Measurements from ENCODE around the gene ATXN10.

The ATXN10 gene

DNA sequence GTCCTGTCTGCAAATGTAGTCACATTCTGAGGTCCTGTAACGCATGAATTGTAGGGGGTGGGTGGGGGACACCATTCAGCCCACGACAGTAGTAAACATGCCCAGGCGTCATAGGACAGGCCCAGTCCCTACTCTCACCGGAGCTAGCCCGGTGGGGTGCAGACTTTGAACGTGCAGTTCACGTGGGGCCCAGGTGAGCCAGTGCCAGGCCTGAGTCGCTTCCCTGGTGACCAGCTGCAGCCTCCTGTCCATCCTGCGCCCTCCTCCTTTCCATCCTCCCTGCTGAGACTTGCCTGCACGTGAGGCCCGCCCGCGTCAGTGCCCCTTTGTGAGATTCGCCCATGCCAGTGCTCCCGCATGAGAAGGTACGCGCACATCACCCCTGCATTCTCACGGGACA is 188.6 kb downstream of the ATXN10 start:
- no peak for DNase-seq (ENCODE audit: low read depth)

DNA sequence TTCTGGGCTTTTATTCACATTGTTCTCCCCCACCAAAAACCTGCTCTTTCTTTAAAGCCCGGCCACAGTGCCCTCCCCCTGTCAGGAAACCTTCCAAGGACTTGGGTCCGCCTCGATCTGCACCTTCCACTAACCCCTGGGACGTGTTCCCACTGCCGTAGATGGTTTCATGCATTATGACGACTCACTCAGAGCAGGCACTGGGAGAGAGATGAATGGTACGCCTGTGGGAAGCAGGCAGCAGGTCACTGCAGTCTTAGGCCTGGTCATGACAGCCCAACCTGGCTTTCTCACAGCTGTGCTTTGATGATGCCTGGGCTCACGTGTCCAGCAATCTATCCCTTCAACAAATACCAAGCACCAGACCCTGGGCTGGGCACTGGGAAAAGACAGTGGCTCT is 189.6 kb downstream of the ATXN10 start:
- DNase-seq (ENCODE audit: low read depth), result no peak

DNA sequence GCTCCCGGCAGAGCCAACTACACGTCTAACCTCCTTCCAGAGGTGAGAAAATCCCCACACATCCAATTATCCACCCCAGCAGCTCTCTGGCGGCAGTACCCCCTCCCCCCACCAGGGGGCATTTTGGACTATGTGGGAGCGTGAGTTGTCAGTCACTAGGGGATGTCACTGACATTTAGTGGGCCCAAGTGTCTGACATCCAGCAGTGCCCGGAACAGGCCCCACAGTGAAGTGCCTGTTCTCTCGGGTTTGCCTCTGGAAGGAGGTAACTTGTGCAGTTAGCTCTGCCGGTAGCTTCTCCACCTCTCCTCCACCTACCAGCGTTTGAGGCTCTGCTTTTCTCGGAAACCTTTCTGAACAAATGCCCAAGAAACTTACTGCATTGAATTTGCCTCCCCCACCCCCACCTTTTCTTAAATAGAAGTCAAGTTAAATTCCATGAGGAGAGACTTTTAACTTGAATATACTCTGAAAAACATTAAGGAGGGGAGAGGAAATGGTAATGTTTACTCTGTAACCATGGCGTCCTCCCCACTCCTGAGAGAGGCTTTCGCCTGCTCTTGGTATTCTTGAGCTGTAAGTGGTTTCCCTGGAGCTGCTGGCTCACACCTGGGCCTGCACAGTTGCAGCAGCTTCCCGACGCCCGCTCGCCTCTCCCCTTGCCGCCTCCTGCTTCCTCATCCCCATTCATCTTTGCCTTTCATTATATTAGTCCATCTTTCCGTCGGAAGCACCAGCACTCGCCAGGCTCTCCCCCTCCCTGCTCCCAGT is 192.5 kb downstream of the ATXN10 start:
- DNase-seq (ENCODE audit: low read depth), result no peak

DNA sequence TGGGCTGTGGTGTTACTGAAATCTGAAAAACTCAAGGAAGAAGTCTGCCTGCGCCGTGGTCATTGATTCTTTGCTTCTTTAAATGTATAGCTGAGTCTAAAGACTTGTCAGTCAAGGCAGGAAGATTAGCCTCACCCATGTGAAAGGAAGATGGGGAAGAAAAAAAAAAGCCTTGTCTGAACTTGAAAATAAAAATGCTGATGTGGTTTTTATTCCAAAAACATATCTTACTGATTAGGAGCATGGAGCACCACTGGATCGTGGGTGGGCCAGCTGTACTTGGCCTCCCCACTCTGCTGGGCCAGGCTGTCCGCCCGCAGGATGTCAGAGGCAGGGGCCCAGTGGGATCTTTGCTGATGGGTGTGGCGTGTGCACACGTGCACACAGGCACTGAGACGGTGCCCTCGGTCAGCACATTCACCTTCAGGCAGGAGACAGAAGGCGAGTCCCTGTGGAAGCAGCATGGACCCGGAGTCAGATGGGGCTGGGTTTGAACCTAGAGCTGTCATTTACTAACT is 193.4 kb downstream of the ATXN10 start:
- no peak for DNase-seq (ENCODE audit: low read depth)

DNA sequence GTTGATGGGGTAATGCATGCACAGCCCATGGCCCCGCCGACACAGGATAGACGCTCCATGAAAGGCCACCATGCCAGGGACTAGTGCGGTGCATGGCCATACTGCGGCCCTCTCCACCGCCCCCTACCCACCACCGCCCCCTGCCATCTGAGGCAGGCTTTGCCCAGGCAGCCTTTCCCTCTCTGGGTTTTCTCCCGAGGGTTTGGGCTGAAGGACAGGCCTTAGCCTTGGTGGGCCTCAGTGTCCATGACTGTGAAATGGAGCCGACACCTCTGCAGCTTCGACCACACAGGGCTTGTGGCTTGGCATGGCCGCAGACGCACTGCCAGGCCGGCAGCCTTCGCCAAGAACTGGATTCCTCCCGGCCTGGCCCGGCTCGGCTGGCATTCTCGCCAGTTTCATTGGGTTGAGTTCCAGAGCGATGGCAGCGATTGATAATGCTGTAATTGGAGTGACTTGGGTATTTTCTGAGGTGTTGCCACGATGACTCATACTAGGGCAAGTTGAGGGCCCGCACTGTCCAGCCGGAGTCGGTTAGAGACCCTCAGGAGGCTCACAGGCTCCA is 194.0 kb downstream of the ATXN10 start:
- DNase-seq (ENCODE audit: low read depth), result no peak

DNA sequence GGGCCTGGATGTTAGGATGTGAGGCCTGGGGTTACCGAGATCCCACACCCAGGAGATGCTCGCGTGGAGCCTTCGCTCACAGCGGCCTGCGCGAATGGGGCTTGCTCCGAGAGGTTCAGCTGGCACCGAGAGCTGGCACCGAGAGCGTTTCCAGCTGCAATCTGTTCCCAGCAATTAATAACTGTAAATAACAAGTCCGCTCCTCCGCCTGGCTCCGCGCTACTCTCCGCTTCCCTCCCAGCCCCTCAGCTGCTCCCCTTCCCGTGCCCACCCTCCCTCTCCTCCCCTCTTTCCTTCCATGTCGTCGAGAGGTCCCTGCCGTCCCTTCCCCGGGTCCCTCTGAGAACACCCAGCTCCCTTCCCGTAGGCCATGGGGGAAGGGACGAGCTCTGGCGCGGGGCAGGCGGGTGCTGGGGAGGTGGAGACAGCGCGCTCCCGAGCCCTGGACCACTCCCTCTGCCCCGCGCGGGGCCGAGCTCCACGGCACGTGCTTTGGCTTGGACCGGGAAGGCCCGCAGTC is 194.6 kb downstream of the ATXN10 start:
- DNase-seq (ENCODE audit: low read depth), result no peak

DNA sequence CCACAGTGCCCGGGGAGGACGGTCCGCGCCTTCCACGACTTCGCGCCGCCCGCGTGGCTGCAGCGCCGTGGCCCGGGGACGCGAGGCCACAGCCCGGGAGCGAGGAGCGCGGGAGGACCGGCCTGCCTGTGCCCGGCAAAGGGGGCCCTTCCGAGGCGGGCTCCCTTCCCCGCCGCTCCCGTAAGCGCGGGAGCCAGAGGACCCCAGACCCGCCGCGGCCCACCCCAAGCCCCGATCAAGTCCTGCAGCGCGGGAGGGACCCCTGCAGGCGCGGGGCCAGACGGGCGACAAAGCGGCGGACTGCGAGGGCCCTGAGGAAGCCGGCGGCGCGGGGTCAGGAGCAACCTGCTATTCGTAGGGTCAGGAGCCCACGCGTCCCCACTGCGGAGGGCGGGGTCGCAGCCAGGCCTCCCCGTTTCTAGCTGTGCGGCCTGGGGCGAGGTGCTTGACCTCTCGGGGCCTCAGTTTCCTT is 195.0 kb downstream of the ATXN10 start:
- no peak for DNase-seq (ENCODE audit: low read depth)

DNA sequence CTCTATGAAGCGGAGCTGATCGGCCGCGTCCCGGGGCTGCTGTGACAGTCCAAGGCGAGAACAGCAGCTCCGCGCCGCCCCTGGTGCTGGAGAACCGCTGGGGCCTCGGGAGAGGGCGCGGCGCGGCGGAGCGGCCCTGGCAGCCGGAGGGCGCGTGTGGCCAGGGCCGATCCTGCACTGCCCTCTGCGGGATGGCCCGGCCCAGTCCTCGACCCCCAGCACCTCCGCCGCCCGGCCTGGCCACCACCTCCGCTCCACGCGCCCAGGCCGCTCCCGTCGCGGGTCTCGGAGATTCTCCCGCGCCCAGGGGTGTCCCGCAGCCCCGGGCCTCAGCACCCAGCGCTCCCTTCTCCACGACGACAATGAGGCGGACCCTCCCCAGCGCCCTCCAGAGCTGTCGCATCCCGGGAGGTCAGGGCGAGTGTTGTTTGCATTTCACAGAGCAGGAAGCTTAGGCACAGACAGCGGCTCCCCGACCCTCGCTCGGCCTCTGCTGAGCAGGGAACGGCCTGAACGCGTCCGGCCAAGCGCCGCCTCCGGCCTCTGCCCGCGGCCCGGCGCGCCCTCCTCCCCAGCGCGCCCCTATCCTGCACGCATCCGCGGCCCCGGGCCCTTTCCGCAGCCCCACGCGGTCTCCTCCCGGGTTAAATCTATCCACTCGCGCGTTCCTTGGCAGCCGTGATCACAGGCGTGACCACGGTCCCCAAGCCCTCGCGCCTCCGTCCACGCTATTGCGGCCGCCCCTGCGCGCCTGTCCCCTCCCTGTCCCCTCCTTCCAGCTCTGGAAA is 195.7 kb downstream of the ATXN10 start:
- no peak for DNase-seq (ENCODE audit: low read depth)

DNA sequence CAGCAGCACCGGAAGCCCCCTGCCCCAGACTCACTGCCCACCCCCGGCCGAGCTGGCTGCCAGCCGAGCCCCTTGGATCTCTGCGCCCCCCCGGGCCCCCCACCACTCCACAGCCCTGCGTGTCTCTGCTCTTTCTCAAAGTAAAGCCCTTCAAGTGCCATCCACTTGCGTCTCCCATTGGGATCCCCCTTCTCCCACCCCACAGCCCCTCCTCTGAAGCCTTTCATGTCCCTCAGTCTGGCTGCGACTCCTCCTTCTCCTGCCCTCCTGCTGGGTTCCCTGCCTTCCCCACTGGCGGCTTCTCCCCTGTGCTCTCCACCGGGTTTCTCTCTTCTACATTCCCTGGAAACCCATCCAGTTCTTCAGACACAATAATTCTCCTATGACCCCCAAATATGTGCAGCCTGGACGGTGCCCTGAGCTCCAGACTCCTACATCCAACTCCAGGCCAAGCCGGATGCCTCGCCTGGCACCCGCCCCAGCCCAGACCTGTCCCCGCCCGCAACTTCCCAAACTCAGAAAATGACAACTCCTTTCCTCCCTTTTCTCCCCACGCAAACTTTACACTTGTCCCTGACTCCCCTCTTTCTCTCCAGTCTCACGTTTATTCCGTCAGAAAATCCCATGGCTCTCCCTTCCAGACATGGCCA is 196.4 kb downstream of the ATXN10 start:
- DNase-seq (ENCODE audit: low read depth), result no peak

DNA sequence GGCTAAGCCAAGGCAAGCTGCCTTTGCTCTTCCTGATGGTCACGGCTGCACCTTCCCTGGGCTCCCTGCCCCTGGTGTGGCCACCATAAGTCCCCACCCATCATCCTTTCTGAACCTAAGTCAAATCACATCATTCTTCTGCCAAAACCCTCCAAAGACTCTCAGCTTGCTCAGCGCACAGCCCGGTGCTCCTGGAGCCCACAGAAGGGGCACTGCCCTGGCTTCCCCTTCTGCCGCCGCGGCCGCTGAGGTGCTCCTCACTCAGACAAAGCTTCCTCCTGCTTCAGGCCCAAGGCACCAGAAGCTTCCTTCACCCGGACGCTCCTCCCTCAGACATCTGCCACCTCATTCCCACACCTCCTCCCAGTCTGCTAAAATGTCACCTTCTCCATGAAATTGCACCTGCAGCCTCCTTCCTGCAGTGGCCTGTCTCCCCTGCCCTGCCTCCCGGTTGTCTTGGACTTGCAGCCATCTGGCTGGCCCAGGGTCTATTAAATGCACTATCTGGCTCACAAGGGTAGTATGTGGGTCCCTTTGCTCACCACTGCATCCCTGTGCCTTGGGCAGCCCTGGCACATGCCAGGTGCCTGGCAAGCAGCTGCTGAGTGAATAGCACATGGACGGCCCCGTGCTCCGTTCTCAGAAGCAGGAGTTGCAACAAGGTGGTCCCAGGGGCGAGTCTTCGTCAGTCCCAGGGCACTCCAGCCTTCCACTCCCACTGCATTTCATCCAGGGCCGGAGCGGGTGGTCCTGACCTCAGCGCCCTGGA is 197.1 kb downstream of the ATXN10 start:
- DNase-seq (ENCODE audit: low read depth), result no peak

DNA sequence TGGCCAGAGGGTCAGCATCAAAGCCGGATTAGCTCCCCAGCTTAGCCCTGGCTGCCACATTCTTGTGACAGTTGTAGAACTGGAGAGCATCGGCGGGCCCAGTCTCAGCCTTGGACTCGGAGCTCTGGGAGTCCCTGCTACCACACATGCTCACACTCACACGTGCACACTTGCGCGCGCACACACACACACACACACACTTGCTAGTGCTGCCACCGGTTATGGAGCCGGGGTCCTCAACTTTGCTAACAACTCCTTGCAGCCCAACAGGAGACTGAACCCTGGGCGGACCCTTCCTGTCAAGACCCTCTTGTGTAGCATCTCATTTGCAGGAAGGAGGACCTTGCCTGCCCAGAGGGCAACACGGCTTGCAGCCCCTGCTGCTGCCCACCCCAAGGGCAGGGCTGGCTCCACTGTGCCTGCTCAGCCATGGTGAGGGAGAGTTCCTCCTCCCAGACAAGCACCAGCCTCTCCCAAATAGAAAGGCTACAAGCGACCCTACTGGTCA is 197.8 kb downstream of the ATXN10 start:
- no peak for DNase-seq (ENCODE audit: low read depth)

DNA sequence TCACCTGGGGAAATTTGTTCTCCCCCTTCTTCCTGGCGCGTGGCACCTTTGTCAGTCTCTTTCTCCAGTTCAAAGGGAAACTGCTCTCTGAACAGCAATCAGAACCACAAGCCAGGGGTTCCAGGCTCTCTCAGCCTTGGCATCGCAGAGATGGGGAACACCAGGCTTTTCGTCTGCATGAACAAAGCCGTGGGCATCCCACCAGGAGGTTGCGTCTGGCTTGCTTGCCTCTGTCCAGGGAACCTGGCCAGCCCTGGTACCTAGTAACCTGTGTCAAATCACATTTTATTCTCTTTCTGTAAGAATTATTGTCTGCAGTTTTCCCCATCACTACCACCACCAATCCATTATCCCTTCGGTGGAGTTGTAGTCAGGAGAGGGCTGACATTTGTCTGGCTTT is 198.4 kb downstream of the ATXN10 start:
- no peak for DNase-seq (ENCODE audit: low read depth)

DNA sequence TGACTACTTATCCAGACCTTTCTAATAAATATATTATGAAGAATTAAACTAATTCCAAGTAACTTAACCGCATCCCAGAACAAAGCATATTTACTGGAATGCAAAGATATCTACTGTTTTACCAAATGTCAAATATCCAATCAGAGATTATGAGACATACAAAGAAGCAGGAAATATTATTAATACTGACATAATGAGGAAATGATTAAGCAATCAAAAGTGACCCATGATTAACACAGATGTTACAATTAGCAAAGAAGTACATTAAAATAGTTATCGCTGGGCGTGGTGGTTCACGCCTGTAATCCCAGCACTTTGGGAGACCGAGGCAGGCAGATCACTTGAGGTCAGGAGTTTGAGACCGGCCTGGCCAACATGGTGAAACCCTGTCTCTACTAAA is 200.1 kb downstream of the ATXN10 start:
- no peak for DNase-seq (ENCODE audit: low read depth)

DNA sequence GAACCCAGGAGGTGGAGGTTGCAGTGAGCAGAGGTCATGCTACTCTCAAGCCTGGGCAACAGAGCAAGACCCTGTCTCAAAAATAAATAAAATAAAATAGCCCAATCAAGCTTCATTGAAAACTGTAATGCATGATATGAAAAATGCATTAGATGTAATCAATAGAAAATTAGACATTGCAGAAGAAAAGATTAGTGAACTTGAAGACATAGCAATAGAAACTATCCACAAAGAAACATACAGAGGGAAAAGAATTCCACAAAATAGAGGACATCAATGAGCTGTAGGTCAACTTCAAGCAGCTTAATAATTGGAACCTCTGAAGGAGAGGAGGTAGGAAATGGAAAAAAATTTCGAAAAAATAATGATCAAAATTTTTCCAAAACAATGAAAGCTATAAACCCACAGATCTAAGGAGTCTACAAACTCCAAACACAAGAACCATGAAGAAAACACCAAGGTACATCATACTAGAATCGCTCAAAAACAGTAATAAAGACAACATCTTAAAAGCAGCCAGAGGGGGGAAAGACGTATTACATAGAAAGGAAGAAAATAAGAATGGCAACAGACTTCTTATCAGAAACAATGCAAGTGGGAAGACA is 201.1 kb downstream of the ATXN10 start:
- DNase-seq (ENCODE audit: low read depth), result no peak

DNA sequence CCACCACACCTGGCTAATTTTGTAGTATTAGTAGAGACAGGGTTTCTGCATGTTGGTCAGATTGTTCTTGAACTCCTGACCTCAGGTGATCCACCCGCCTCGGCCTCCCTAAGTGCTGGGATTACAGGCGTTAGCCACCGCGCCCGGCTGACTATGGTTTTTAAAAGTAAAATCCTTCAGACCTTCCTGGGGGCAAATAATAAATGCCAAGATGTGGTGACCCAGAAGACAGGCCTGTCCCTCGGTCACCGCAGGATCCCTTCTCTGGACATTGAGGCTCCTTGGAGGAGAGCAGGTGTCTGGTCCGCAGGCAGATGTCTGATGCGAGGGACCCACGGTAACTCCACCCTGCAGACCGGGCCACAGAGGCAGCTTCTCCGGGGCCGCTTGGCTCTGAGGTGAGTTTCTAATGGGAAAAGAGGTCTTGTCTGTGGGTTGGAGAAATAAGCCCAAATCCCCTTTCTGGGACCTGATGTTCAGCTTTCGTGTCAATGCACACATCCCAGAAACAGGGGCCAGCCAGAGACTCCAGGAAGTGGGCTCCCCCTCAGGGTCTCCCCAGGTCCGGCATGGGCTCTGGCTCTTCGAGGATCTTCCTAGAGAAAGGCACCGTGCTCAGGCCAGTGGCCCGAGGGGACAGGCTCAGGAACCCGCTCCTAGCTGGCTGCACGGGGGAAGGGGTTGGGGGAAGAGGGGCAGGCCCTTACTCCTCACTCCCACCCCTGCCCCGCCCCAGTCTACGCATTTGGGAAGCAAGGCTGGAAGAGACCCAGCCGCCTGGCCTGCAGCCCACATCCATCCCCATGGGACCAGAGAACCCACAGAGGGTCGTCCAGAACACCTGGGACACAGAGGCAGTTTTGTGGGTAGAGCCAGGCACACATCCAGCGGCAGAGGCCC is 204.8 kb downstream of the ATXN10 start:
- DNase-seq (ENCODE audit: low read depth), result no peak

DNA sequence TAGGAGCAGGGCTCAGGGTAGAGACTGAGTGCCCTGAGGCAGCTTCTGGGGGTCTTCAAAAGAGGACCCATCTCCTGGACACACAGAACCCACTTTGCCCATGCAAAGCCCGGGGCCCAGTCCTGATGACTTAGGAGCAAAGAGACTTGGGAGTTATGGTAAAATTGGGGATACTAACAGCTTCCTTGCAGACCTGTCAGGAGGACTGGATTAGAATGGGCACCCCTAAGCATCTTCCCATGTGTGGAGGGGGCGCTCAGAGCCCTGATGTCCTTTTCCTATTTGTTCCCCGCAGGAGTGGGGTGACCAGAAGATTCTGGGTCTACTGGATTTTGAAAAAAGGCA is 205.4 kb downstream of the ATXN10 start:
- DNase-seq (ENCODE audit: low read depth), result no peak

DNA sequence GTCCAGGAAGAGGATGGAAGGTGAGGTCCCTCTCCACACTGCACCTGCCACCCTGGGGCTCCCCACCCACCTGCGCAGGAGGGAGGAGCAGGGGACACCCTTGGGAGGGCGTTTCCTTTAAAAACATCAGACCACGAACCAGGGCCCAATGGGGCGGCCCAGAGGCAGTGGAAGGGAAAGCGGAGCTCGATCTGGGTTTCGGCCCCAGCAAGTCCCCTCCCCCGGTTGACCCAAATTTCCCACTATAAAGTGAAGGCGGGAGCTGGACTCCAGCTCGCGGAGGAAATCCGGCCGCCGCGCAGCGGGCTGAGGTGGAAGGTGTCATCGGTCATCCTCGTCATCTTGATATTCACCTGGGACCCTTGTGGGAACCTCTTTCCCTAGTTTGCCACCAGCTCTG is 206.0 kb downstream of the ATXN10 start:
- no peak for DNase-seq (ENCODE audit: low read depth)

DNA sequence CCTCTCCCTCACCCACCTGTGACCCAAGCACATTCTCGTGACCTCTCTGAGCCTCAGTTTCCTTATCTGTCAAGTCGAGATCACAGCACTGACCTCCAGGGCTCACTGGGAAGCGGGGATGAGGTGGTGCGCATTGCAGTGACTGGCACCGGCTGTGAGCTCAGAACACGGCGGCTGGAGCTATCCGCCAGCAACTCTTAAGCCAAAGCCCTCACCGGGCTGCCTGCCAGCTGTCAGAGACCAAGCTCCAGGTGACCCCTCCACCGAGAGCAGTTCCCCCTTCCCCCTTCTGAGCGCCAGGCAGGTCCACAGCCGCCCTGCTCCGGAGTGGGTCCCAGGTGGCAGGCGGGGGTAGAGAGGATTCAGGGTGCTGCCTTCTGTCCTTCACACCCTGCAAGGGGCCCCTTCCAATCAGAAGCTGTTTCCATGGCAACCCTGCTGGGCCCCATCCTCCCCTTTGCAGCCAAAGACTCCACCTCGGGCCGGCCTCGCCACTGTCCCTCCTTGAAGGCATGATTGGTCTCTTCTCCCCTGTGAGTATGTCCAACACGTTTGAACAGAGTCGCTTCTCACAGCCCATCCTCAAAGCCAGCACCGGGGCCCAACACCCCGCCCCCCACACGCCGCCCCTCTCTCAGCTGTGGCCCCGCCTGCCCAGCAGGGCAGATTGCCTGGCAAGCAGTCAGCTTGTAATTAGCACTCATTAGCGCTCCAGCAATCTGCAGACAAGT is 206.6 kb downstream of the ATXN10 start:
- DNase-seq (ENCODE audit: low read depth), result no peak

DNA sequence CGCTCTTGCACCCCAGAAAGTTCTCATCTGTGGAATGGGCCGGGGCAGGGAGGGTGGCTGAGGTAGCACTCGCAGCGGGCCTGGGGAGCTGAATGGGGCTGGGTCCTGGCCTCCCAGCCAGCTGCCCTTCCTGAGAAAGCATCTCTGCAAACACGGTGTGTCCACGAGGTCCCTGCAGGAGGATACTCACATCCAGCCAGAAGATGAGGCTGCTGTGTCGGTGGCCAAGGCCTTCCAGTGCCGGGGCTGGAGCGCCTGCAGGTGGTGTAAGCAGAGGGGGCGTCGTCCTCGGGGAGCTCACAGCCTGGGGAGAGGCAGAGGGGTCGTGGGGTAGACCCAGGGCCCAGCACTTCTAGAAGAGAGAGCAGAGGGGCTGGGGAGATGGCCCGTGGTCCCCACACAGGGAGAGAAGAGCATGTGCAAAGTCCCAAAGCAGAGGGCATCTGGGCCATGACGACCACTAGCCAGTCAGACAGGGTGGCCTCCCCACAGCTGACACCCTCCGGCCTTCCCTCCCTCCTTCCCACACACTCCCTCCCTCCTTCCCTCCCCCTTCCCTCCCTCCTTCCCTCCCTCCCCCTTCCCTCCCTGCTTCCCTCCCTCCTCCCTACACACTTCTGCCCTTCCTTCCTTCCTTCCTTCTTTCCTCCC is 207.4 kb downstream of the ATXN10 start:
- DNase-seq (ENCODE audit: low read depth), result no peak

Measured in fibroblast of the conjunctiva (primary cell).